ENCODE measurements around the gene ATAD3C. TPM values are rescaled to one million over a fixed set of nuclear protein-coding genes. Genes with fewer than 3 reads are reported as not detected.

ATAD3C gene
- total RNA-seq, 1 experiment from 2014 or later, result 2.0 TPM

DNA sequence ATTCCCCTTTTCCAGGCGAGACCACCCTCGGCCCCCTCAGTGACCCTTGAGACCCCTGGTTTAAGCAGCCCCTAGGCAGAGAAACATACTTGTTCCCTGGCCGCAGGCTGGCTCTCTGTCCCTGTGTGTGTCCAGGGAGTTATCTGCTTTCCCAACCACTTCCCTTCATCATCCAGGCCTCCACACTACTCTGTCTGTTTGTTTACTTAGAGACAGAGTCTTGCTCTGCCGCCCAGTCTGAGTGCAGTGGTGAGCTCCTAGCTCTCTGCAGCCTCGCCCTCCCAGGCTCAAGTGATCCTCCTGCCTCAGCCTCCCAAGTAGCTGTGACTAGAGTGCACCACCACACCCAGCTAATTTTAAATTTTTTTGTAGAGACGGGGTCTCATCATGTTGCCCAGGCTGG, 19.8 kb upstream of the ATAD3C start:
- Mint-ChIP-seq H3K27me3 (ENCODE audit: insufficient read depth, unreplicated experiment) (no peaks in the 10 kb centered on the region), H3K27ac (ENCODE audit: low read depth, unreplicated experiment) (no peak overlapping the region), H3K36me3 (ENCODE audit: insufficient read depth, unreplicated experiment) (no peaks in the 10 kb centered on the region), H3K4me1 (ENCODE audit: insufficient read depth, unreplicated experiment) (no peaks in the 10 kb centered on the region), H3K4me3 (ENCODE audit: unreplicated experiment) (no peak overlapping the region), H3K9me3 (ENCODE audit: unreplicated experiment) (no peaks in the 10 kb centered on the region)
- intact Hi-C loops (cut with micrococcal nuclease), result no loop called here
- DNase-seq (ENCODE audit: unreplicated experiment), result no peak
- no TSS peak for BruUV-seq (replicated peaks)
- POLR2A ChIA-PET, result interaction anchor here (1.2 kb wide), 1 partner anchor 74 kb away, joined by 3 read pairs; no protein-coding TSS in a partner anchor
- CTCF ChIA-PET, result interaction anchor here (2.8 kb wide), 1 partner anchor 11 kb away, joined by 11 read pairs; no protein-coding TSS in a partner anchor
- TF ChIP-seq, protein P1, sequence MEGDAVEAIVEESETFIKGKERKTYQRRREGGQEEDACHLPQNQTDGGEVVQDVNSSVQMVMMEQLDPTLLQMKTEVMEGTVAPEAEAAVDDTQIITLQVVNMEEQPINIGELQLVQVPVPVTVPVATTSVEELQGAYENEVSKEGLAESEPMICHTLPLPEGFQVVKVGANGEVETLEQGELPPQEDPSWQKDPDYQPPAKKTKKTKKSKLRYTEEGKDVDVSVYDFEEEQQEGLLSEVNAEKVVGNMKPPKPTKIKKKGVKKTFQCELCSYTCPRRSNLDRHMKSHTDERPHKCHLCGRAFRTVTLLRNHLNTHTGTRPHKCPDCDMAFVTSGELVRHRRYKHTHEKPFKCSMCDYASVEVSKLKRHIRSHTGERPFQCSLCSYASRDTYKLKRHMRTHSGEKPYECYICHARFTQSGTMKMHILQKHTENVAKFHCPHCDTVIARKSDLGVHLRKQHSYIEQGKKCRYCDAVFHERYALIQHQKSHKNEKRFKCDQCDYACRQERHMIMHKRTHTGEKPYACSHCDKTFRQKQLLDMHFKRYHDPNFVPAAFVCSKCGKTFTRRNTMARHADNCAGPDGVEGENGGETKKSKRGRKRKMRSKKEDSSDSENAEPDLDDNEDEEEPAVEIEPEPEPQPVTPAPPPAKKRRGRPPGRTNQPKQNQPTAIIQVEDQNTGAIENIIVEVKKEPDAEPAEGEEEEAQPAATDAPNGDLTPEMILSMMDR (IDR thresholded peaks at IDR 0.05; ENCODE audit: unreplicated experiment), result no peak

DNA sequence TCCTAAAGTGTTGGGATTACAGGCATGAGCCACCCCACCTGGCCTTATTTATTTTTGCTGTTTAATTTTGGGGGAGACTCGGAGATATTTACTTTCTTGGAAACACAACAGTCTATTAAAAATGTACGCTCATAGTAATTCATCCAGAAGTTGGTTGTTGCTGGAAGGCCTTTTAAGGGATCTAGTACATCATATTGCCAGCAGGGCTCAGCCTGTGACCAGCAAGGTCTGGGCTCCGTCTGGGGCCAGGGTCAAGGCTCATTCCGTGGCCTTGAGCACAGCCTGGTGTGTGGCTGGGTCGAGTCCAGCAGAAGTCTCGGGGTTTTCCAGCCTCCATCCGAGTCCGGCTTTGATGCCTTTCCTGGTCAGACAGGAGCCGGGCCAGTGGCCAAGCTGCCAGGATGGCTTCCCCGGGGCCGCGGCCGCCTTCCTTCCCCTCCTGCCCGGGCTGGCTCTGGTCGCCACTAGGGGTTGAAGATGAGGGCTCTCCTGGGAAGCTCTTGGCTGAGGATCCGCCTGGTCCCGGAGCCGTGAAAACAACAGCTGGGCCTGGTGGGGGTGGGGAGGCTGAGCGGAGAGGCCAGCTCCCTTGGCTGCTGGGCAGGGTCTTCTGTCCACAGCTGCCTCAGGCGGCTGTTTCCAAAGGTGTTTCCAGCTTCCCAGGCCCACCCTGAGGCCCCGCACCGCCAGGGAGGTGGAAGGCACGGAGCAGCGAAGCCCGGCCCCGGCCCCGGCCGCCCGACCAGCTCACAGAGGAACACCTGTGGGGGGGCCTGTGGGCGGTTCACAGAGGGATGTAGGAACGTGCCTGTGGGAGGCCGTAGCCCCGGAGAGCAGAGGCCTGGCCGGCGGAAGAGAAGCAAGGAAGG, 19.1 kb upstream of the ATAD3C start:
- Mint-ChIP-seq H3K4me3 (ENCODE audit: unreplicated experiment) (no peak overlapping the region), H3K36me3 (ENCODE audit: insufficient read depth, unreplicated experiment) (no peaks in the 10 kb centered on the region), H3K27ac (ENCODE audit: low read depth, unreplicated experiment) (no peak overlapping the region), H3K9me3 (ENCODE audit: unreplicated experiment) (no peaks in the 10 kb centered on the region), H3K27me3 (ENCODE audit: insufficient read depth, unreplicated experiment) (no peaks in the 10 kb centered on the region), H3K4me1 (ENCODE audit: insufficient read depth, unreplicated experiment) (no peaks in the 10 kb centered on the region)
- intact Hi-C loops (cut with micrococcal nuclease), result no loop called here
- POLR2A ChIA-PET, result interaction anchor here (1.2 kb wide), 1 partner anchor 74 kb away, joined by 3 read pairs; no protein-coding TSS in a partner anchor
- DNase-seq (ENCODE audit: unreplicated experiment), result no peak
- CTCF ChIA-PET, result interaction anchor here (2.8 kb wide), 1 partner anchor 11 kb away, joined by 11 read pairs; no protein-coding TSS in a partner anchor
- no TSS peak for BruUV-seq (replicated peaks)
- TF ChIP-seq, protein P1 (IDR thresholded peaks at IDR 0.05; ENCODE audit: unreplicated experiment), result no peak

DNA sequence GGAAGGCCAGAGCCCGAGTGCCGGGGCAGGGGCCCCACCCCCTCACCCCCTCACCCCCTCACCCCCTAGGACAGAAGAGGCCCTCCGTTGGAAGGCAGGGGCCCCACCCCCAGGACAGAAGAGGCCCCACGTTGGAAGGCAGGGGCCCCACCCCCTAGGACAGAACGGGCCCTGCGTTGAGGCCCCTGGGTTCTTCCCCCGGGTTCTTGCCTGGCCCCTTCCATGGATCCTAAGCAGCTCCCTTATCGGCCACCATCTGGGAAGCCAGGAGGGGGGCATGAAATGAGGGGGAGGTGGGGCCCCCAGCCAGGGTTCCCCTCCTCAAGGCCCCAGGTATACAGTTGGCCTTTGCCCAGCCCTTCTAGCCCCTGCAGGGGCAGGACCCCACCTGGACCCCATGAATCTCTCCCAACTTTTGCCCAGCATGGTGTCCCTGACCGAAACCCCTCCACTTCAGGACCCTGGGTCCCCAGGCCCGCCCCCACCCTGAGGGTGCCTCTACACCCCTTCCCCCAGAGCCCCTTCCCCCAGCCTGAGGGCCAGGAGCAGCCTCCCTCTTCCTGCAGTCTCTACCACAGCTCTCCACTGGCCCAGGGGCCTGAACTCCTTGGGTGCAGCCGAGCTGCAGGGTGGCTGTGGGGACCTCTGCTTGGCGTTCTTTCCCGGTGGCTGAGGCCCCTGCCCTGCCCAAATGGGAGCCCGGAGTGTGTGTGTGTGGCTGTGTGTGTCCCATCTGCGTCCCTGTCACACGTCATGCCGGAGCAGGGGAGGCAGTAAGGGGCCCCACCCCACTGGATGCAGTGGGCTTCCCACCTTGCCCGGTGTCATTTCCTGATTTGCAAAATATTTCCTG, 18.3 kb upstream of the ATAD3C start:
- H3K27me3 Mint-ChIP-seq (ENCODE audit: insufficient read depth, unreplicated experiment), result no peaks in the 10 kb centered on the region
- CTCF ChIA-PET, result interaction anchor here (2.8 kb wide), 1 partner anchor 10 kb away, joined by 11 read pairs; no protein-coding TSS in a partner anchor
- intact Hi-C loops (cut with micrococcal nuclease), result no loop called here
- TF ChIP-seq, protein P1 (IDR thresholded peaks at IDR 0.05; ENCODE audit: unreplicated experiment), result no peak
- no peaks in the 10 kb centered on the region for H3K4me1 Mint-ChIP-seq (ENCODE audit: insufficient read depth, unreplicated experiment)
- no peak overlapping the region for H3K4me3 Mint-ChIP-seq (ENCODE audit: unreplicated experiment)
- POLR2A ChIA-PET, result no interaction called here
- DNase-seq (ENCODE audit: unreplicated experiment), result no peak
- no peaks in the 10 kb centered on the region for H3K9me3 Mint-ChIP-seq (ENCODE audit: unreplicated experiment)
- no TSS peak for BruUV-seq (replicated peaks)
- no peaks in the 10 kb centered on the region for H3K36me3 Mint-ChIP-seq (ENCODE audit: insufficient read depth, unreplicated experiment)
- no peak overlapping the region for H3K27ac Mint-ChIP-seq (ENCODE audit: low read depth, unreplicated experiment)

DNA sequence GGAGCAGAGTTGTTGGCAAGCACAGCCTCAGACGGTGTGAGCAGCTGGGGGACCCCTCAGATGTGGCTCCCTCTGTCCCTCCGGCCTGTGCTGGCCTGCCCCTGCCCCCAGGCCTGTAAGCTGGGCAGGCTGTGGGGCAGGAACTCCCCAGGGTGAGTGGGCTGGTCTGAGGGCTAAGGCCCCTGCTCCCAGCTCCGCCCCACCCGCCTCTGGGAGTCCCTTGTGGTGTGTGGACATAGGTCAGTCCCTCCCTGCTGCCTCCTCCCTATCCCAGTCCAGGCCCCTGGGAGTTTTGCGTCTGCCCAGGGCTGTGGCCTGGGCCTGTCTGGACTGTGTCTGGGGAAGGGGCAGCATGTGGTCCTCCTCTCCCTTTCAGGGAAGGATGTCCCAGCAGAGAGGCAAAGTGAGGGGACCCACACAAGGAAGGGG, 17.6 kb upstream of the ATAD3C start:
- TF ChIP-seq, protein P1 (IDR thresholded peaks at IDR 0.05; ENCODE audit: unreplicated experiment), result no peak
- ChIA-PET POLR2A (no interaction called here), CTCF (no interaction called here)
- H3K27me3 Mint-ChIP-seq (ENCODE audit: insufficient read depth, unreplicated experiment), result no peaks in the 10 kb centered on the region
- BruUV-seq (replicated peaks), result no TSS peak
- DNase-seq (ENCODE audit: unreplicated experiment), result no peak
- no peak overlapping the region for H3K4me3 Mint-ChIP-seq (ENCODE audit: unreplicated experiment)
- no peaks in the 10 kb centered on the region for H3K4me1 Mint-ChIP-seq (ENCODE audit: insufficient read depth, unreplicated experiment)
- intact Hi-C loops (cut with micrococcal nuclease), result no loop called here
- no peaks in the 10 kb centered on the region for H3K36me3 Mint-ChIP-seq (ENCODE audit: insufficient read depth, unreplicated experiment)
- H3K9me3 Mint-ChIP-seq (ENCODE audit: unreplicated experiment), result no peaks in the 10 kb centered on the region
- H3K27ac Mint-ChIP-seq (ENCODE audit: low read depth, unreplicated experiment), result no peak overlapping the region
